Measurements from ENCODE around the gene SPOPL.

The SPOPL gene

DNA sequence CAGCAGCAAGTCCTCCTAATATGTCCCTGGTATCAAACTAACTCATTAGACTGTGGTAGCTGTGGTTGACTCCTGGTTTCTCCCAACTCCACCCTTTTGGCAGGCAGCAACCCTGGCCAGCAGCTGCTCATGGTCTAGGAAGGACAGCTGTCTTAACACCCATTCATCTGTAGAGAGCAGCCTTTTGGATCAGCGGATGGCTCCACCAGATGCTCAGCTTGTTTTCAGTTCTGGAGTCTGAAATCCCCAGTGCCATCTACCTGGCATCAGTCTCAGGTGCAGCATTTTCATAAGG lies 100.5 kb downstream of the SPOPL start:
- DNase-seq: no peak

- DNase-seq: no peak
Measured at GRCh38 chr2:138607746-138608145, 106.2 kb downstream of the SPOPL start.

DNA sequence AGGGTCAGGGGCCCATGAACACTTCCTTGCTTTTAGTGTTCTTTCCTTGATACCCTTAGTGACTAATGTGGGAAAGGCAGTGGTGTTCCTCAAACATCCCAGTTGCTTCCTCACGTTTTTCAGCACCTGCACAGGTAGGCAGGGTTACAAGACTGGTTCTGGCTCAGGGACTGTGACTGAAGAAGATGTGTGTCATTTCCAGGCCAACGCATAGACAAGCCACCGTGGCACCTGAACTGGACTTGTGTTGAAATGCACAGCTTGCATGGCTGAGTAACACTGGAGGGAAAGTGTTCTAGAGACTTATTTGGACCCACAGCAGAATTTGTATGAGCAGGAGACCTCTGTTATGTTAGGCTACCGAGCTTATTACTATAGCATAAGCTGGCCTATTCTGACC lies 107.9 kb downstream of the SPOPL start:
- no peak for DNase-seq

- DNase-seq: no peak
Measured at GRCh38 chr2:138610201-138610953, 108.8 kb downstream of the SPOPL start.

- DNase-seq: no peak
Measured at GRCh38 chr2:138615257-138615656, 113.7 kb downstream of the SPOPL start.

GRCh38 chr2:138617026-138617425 lies 115.5 kb downstream of the SPOPL start:
- no peak for DNase-seq

DNA sequence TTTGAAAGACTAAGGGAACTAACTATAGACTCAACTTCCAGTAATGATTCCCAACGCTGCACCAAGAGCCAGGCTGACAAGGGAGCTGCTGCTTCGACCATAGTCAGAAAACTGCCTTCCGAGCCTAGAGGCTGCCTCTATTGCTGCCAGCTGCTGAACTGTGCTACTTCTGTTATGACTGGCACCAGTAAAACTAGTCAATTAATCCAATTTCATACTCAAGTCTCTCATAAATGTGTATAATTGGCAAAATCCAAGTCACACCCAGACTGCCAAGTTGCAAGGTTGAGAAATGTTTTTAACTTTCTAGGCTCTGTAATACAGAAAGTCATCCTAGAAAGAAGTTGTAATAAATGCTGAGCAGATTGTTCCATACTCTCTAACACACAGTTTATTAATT lies 117.4 kb downstream of the SPOPL start:
- no peak for DNase-seq

DNA sequence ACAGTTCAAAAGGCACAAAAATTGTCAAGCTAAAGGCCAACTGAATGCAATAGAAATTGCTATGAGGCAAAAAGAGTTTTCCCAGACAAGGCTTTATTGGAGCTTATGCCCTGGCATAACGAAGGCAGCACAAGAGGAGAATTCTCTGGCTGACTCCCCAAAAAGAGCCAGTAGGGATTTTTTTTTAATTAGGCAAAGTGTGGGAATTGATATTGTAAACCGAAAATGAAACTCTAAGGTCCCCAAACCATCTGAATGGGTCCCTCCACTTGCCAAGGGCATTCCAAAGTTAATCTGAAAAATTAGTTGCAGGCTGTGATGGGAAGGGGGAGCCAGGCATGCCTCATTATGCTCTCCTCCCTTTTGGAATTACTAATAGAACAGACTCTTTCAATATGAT lies 118.9 kb downstream of the SPOPL start:
- no peak for DNase-seq

DNA sequence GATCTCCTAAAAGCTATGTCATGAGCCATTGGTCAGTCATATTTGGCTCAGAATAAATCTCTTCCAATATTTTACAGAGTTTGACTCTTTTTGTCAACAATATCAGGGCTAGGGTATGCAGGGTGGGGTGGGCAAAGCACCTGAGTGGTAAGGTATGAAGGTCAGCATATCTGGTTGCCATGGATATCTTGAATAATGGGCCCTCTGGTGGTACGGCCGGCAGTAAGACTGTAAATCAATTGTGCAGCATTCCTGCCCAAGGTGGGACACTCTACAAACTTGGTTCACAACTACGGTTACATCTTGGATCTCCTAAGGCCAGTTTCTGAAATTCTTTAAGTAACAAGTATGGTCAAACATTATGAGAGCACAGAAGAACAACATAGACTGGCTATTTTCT lies 119.6 kb downstream of the SPOPL start:
- DNase-seq: no peak

DNA sequence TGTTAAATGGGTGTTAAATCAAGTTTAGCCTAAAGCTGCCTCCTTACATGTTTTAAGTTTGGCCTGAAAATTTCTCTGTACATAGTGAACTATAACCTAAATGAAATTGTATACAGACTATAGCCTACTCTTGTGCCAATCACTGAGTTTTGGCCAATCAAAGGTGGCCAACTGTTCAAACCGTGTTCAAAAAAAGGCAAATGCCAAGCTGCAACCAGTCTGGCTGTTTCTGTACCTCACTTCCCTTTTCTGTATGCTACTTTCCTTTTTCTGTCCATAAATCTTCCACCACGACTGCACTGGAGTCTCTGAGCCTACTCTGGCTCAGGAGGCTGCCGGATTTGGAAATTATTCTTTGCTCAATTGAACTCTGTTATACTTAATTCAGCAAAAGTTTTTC lies 121.0 kb downstream of the SPOPL start:
- DNase-seq: no peak
